CD14-positive monocyte (primary cell): ENCODE data around the gene CFAP300. TPM values are rescaled to one million over a fixed set of nuclear protein-coding genes. Genes with fewer than 3 reads are reported as not detected.
A peak's percentile ranks its signal among the peaks of the same experiment; 100 is the strongest.

Source experiments
- DNase-seq, 3 donors: peaks; one replicate each; pipeline ENCODE4 v3.0.0-alpha.2; 2011 to 2022
- H2AFZ ChIP-seq: 2 replicates; pipeline ENCODE4 v1.6.0; 2012; ENCODE audit warnings: mild to moderate bottlenecking, low read depth, low read length, inconsistent platforms; ENCODE audit not compliant: insufficient read depth, poor library complexity, severe bottlenecking
- H3K27ac ChIP-seq, 2 donors: 1 replicate in 1 of 2; 2 replicates in 1 of 2; pipeline ENCODE4 v1.5.1; 2012 to 2013; ENCODE audit warnings: low read length in 2 of 2, control low read depth in 1 of 2, inconsistent platforms in 1 of 2, low read depth in 1 of 2, mild to moderate bottlenecking in 1 of 2
- H3K27me3 ChIP-seq, 2 donors: one replicate each; pipeline versions ENCODE4 v1.6.0 to v1.6.1; 2011 to 2013; ENCODE audit warnings: low read length in 2 of 2; ENCODE audit not compliant: control insufficient read depth in 2 of 2, insufficient read depth in 2 of 2
- H3K36me3 ChIP-seq, 2 donors: replicated peaks in 1 of 2; 1 replicate in 1 of 2; 2 replicates in 1 of 2; pipeline versions ENCODE4 v1.5.1 to v1.6.1; 2012 to 2013; ENCODE audit warnings: low read length in 2 of 2, control low read depth in 1 of 2, inconsistent platforms in 1 of 2, mild to moderate bottlenecking in 1 of 2; ENCODE audit not compliant: insufficient read depth in 2 of 2, control insufficient read depth in 1 of 2
- H3K4me1 ChIP-seq, 2 donors: 1 replicate in 1 of 2; 2 replicates in 1 of 2; pipeline versions ENCODE4 v1.5.1 to v1.6.1; 2012 to 2013; ENCODE audit warnings: low read length in 2 of 2, control low read depth in 1 of 2, inconsistent platforms in 1 of 2, mild to moderate bottlenecking in 1 of 2, moderate library complexity in 1 of 2; ENCODE audit not compliant: insufficient read depth in 2 of 2, control insufficient read depth in 1 of 2
- H3K4me2 ChIP-seq: replicated peaks from 2 replicates; pipeline ENCODE3; 2012; ENCODE audit warnings: low read length, moderate library complexity, mild to moderate bottlenecking; ENCODE audit not compliant: poor library complexity, severe bottlenecking; ENCODE audit errors: extremely low read depth
- H3K4me3 ChIP-seq, 3 experiments: fragments of 200-600 bp in 1 of 3; sonication (generic) in 1 of 3; replicated peaks in 1 of 3; 1 replicate in 2 of 3; 2 replicates in 1 of 3; pipeline ENCODE4 v1.5.1; 2011 to 2013; ENCODE audit warnings: low read length in 3 of 3, mild to moderate bottlenecking in 3 of 3, control low read depth in 2 of 3, low read depth in 2 of 3, inconsistent platforms in 1 of 3, moderate library complexity in 1 of 3
- H3K79me2 ChIP-seq: 2 replicates; pipeline ENCODE4 v1.6.0; 2012; ENCODE audit warnings: mild to moderate bottlenecking, control low read depth, inconsistent platforms, low read length, moderate library complexity; ENCODE audit not compliant: insufficient read depth
- H3K9ac ChIP-seq: 2 replicates; pipeline ENCODE4 v1.6.0; 2017; ENCODE audit warnings: low read length, mild to moderate bottlenecking; ENCODE audit not compliant: insufficient read depth, poor library complexity, severe bottlenecking
- H3K9me3 ChIP-seq, 2 donors: replicated peaks in 1 of 2; 1 replicate in 1 of 2; 2 replicates in 1 of 2; pipeline versions ENCODE4 v1.5.1 to v1.6.1; 2012 to 2013; ENCODE audit warnings: low read length in 2 of 2, control low read depth in 1 of 2; ENCODE audit not compliant: control insufficient read depth in 1 of 2, insufficient read depth in 1 of 2
- H4K20me1 ChIP-seq: 2 replicates; pipeline ENCODE4 v1.6.0; 2012; ENCODE audit warnings: mild to moderate bottlenecking, low read length, control low read depth, moderate library complexity; ENCODE audit not compliant: insufficient read depth
- H3K27ac Mint-ChIP-seq, 7 donors: one replicate each; pipeline ENCODE4 v1.8.0; 2020; ENCODE audit warnings: mild to moderate bottlenecking in 7 of 7, mixed read lengths in 7 of 7, moderate library complexity in 6 of 7, inconsistent platforms in 2 of 7
- H3K27me3 Mint-ChIP-seq, 3 donors: one replicate each; pipeline ENCODE4 v1.8.0; 2021 to 2022; ENCODE audit warnings: low read depth in 3 of 3, mild to moderate bottlenecking in 3 of 3, mixed read lengths in 3 of 3, moderate library complexity in 3 of 3, inconsistent platforms in 1 of 3
- H3K36me3 Mint-ChIP-seq, 2 donors: one replicate each; pipeline ENCODE4 v1.8.0; 2020; ENCODE audit warnings: mixed read lengths in 2 of 2, inconsistent platforms in 1 of 2, mild to moderate bottlenecking in 1 of 2
- H3K4me1 Mint-ChIP-seq: one replicate; pipeline ENCODE4 v1.8.0; 2020; ENCODE audit warnings: mild to moderate bottlenecking, mixed read lengths
- H3K4me3 Mint-ChIP-seq, 2 donors: one replicate each; pipeline ENCODE4 v1.8.0; 2020; ENCODE audit warnings: mild to moderate bottlenecking in 2 of 2, mixed read lengths in 2 of 2, moderate library complexity in 1 of 2
- H3K9me3 Mint-ChIP-seq, 7 donors: one replicate each; pipeline ENCODE4 v1.8.0; 2020 to 2022; ENCODE audit warnings: mixed read lengths in 7 of 7, mild to moderate bottlenecking in 6 of 7, moderate library complexity in 6 of 7, inconsistent platforms in 2 of 7
- CTCF ChIP-seq: fragments of 200-600 bp; IDR thresholded peaks from one replicate; pipeline ENCODE4 v1.8.0; 2022; ENCODE audit warnings: antibody characterized with exemption, mild to moderate bottlenecking
- WGBS: methylation state at CpG from one replicate; pipeline ENCODE4 v1.1.5; 2013; ENCODE audit warnings: missing lambda C conversion rate; ENCODE audit not compliant: insufficient coverage; 5-methylcytosine and 5-hydroxymethylcytosine counted together
- intact Hi-C, 2 donors: fragments of 100-400 bp; cut with micrococcal nuclease; formaldehyde crosslinking; loops; one replicate each; pipeline versions ENCODE4 v1.15.0 to v1.15.1; 2023
- polyA plus RNA-seq, 3 donors: library from polyadenylated mRNA; depleted of rRNA in 1 of 3; unstranded in 2 of 3; stranded (reverse) in 1 of 3; fragments of 300-500 nt in 2 of 3; fragments of >200 nt in 1 of 3; fragmentation: Illumina TruSeq in 2 of 3; gene quantifications; 1 replicate in 2 of 3; 2 replicates in 1 of 3; pipeline ENCODE4 v1.2.3, GENCODE V29; 2012 to 2021

Gene CFAP300
- polyA plus RNA-seq, 3 donors: not detected

GRCh38 chr11:102006835-102007566 is 40.2 kb upstream of the CFAP300 start:
- Histone ChIP-seq H3K4me3 (no peak overlapping the region), H3K9me3 (no peaks in the 10 kb centered on the region), H3K9ac (no peak overlapping the region), H3K27ac (no peak overlapping the region), H3K4me2 (no peak overlapping the region), H3K27me3 (peaks cover 3 to 7% of the 10 kb centered on the region in 2 donors), H3K36me3 (no peaks in the 10 kb centered on the region), H3K79me2 (no peaks in the 10 kb centered on the region), H2AFZ (no peak overlapping the region), H3K4me1 (no peaks in the 10 kb centered on the region), H4K20me1 (no peaks in the 10 kb centered on the region)
- no peak for DNase-seq
- Mint-ChIP-seq H3K36me3 (no peaks in the 10 kb centered on the region), H3K9me3 (peaks cover 0 to 3% (median 0%) of the 10 kb centered on the region in 7 donors), H3K4me1 (no peaks in the 10 kb centered on the region), H3K4me3 (no peak overlapping the region), H3K27ac (no peak overlapping the region), H3K27me3 (peaks cover 5 to 11% (median 10%) of the 10 kb centered on the region in 3 donors)
- intact Hi-C loops: loop anchor here (10.0 kb wide), 1 partner anchor 142 kb away; no protein-coding TSS in a partner anchor
- TF ChIP-seq CTCF: no peak
- WGBS: no CpG with 5 or more reads among the region's 7 CpGs

- H3K4me1 Mint-ChIP-seq: no peaks in the 10 kb centered on the region
- intact Hi-C loops: loop anchor here (10.0 kb wide), 1 partner anchor 143 kb away; no protein-coding TSS in a partner anchor
Observed at GRCh38 chr11:102007567-102008437, 39.4 kb upstream of the CFAP300 start.

More at GRCh38 chr11:102007567-102008437, 39.4 kb upstream of the CFAP300 start:
- H3K27me3 Mint-ChIP-seq: peaks cover 6 to 13% (median 11%) of the 10 kb centered on the region in 3 donors
- Histone ChIP-seq H4K20me1 (no peaks in the 10 kb centered on the region), H3K4me3 (no peak overlapping the region), H3K79me2 (no peaks in the 10 kb centered on the region), H3K4me2 (no peak overlapping the region), H3K27ac (no peak overlapping the region), H3K9ac (no peak overlapping the region), H3K9me3 (no peaks in the 10 kb centered on the region), H3K4me1 (no peaks in the 10 kb centered on the region), H2AFZ (no peak overlapping the region), H3K27me3 (peaks cover 7 to 14% of the 10 kb centered on the region in 2 donors), H3K36me3 (no peaks in the 10 kb centered on the region)
- H3K9me3 Mint-ChIP-seq: peaks cover 0 to 3% (median 0%) of the 10 kb centered on the region in 7 donors
- H3K27ac Mint-ChIP-seq: no peak overlapping the region
- peak; percentile 69 for TF ChIP-seq CTCF
- no peak overlapping the region for H3K4me3 Mint-ChIP-seq
- no peaks in the 10 kb centered on the region for H3K36me3 Mint-ChIP-seq
- DNase-seq: peak in 1 of 3 donors; percentile 18
- WGBS: 100% methylated on average over 1 of the region's 4 CpGs
